Caco-2 (cell line): ENCODE measurements around the gene SCFD2. TPM values are rescaled to one million over a fixed set of nuclear protein-coding genes. Genes with fewer than 3 reads are reported as not detected.

ENCODE experiments used
- BruUV-seq: library from RNA; stranded (reverse); fragments of 400-500 nt; replicated peaks from 2 replicates; lab custom pipeline; 2021; lab: Mats Ljungman, UMichigan
- CTCF ChIA-PET: fragments of 300-600 bp; sonication (Branson Sonifier 250); formaldehyde crosslinking; loops from one replicate; lab custom pipeline; 2022; ENCODE audit warnings: antibody characterized with exemption; lab: Charles Lee
- POLR2A ChIA-PET: fragments of 300-600 bp; sonication (Branson Sonifier 250); formaldehyde crosslinking; loops from one replicate; lab custom pipeline; 2022; ENCODE audit warnings: antibody characterized with exemption; lab: Charles Lee
- DNase-seq, 2 experiments: peaks; one replicate each; pipeline versions ENCODE4 v3.0.0 to v3.0.0-alpha.2; 2020 to 2022
- H3K27me3 ChIP-seq: replicated peaks from 2 replicates; pipeline ENCODE4 v1.6.0; 2011; ENCODE audit warnings: low read length; ENCODE audit not compliant: control insufficient read depth, insufficient read depth
- H3K36me3 ChIP-seq: 2 replicates; pipeline ENCODE4 v1.5.1; 2011; ENCODE audit warnings: low read length; ENCODE audit not compliant: control insufficient read depth, insufficient read depth
- H3K4me1 ChIP-seq: fragments of 250-450 bp; sonication (Bioruptor Pico); 2 replicates; pipeline ENCODE4 v1.5.1; 2020; ENCODE audit warnings: mild to moderate bottlenecking
- H3K4me3 ChIP-seq: 2 replicates; pipeline ENCODE4 v1.5.1; 2011; ENCODE audit warnings: low read depth, mild to moderate bottlenecking, control low read depth, low read length
- H3K9me3 ChIP-seq: fragments of 250-450 bp; sonication (Bioruptor Pico); 2 replicates; pipeline ENCODE4 v1.5.1; 2020; ENCODE audit warnings: mild to moderate bottlenecking, moderate library complexity
- H3K27ac Mint-ChIP-seq: one replicate; pipeline ENCODE4 v1.8.0; 2022; ENCODE audit warnings: mixed read lengths; ENCODE audit not compliant: unreplicated experiment
- H3K27me3 Mint-ChIP-seq: one replicate; pipeline ENCODE4 v1.8.0; 2022; ENCODE audit warnings: mixed read lengths; ENCODE audit not compliant: insufficient read depth, unreplicated experiment
- H3K36me3 Mint-ChIP-seq: one replicate; pipeline ENCODE4 v1.8.0; 2022; ENCODE audit warnings: mild to moderate bottlenecking, mixed read lengths; ENCODE audit not compliant: insufficient read depth, unreplicated experiment
- H3K4me1 Mint-ChIP-seq: one replicate; pipeline ENCODE4 v1.8.0; 2022; ENCODE audit warnings: low read depth, mixed read lengths; ENCODE audit not compliant: unreplicated experiment
- H3K4me3 Mint-ChIP-seq: one replicate; pipeline ENCODE4 v1.8.0; 2022; ENCODE audit warnings: mild to moderate bottlenecking, moderate library complexity, mixed read lengths; ENCODE audit not compliant: unreplicated experiment
- H3K9me3 Mint-ChIP-seq: one replicate; pipeline ENCODE4 v1.8.0; 2022; ENCODE audit warnings: mixed read lengths; ENCODE audit not compliant: unreplicated experiment
- intact Hi-C: fragments of 100-400 bp; cut with micrococcal nuclease; formaldehyde crosslinking; loops from one replicate; pipeline ENCODE4 v1.10.0; 2022; ENCODE audit not compliant: unreplicated experiment
- total RNA-seq: library from RNA; stranded (reverse); gene quantifications from 2 replicates; pipeline ENCODE4 v1.2.3, GENCODE V29; 2022
- TF ChIP-seq, protein P1 (sequence below), 2 experiments: fragments of 200-600 bp in 1 of 2; IDR thresholded peaks; 1 replicate in 1 of 2; 2 replicates in 1 of 2; pipeline versions ENCODE4 v1.5.1 to v1.8.0; 2011 to 2022; ENCODE audit warnings: antibody characterized with exemption in 1 of 2, control low read depth in 1 of 2, inconsistent platforms in 1 of 2, low read depth in 1 of 2, low read length in 1 of 2, mild to moderate bottlenecking in 1 of 2, moderate library complexity in 1 of 2; ENCODE audit not compliant: insufficient read depth in 1 of 2, severe bottlenecking in 1 of 2, unreplicated experiment in 1 of 2

The SCFD2 gene
- total RNA-seq, 1 experiment from 2014 or later, result 12.2 TPM

- no peak overlapping the region for H3K27ac Mint-ChIP-seq
- no peak overlapping the region for H3K4me3 ChIP-seq
- TF ChIP-seq, protein P1, sequence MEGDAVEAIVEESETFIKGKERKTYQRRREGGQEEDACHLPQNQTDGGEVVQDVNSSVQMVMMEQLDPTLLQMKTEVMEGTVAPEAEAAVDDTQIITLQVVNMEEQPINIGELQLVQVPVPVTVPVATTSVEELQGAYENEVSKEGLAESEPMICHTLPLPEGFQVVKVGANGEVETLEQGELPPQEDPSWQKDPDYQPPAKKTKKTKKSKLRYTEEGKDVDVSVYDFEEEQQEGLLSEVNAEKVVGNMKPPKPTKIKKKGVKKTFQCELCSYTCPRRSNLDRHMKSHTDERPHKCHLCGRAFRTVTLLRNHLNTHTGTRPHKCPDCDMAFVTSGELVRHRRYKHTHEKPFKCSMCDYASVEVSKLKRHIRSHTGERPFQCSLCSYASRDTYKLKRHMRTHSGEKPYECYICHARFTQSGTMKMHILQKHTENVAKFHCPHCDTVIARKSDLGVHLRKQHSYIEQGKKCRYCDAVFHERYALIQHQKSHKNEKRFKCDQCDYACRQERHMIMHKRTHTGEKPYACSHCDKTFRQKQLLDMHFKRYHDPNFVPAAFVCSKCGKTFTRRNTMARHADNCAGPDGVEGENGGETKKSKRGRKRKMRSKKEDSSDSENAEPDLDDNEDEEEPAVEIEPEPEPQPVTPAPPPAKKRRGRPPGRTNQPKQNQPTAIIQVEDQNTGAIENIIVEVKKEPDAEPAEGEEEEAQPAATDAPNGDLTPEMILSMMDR (IDR thresholded peaks at IDR 0.05; ENCODE audit: insufficient read depth in 1 of 2, low read depth in 1 of 2, low read length in 1 of 2, severe bottlenecking in 1 of 2, unreplicated experiment in 1 of 2), result no peak
- no peaks in the 10 kb centered on the region for H3K4me1 ChIP-seq
- H3K27me3 Mint-ChIP-seq, result no peaks in the 10 kb centered on the region
- no peaks in the 10 kb centered on the region for H3K36me3 ChIP-seq
- peaks cover 5% of the 10 kb centered on the region for H3K36me3 Mint-ChIP-seq
- no peak for DNase-seq
- H3K27me3 ChIP-seq, result no peaks in the 10 kb centered on the region
- BruUV-seq, result no TSS peak
- no peaks in the 10 kb centered on the region for H3K4me1 Mint-ChIP-seq
- no peak overlapping the region for H3K4me3 Mint-ChIP-seq
- no peaks in the 10 kb centered on the region for H3K9me3 ChIP-seq
- CTCF ChIA-PET, result no interaction called here
- intact Hi-C loops, result no loop called here
- H3K9me3 Mint-ChIP-seq, result no peaks in the 10 kb centered on the region
- POLR2A ChIA-PET, result no interaction called here
Measured at GRCh38 chr4:52998413-52998812, 367.4 kb downstream of the SCFD2 start.

DNA sequence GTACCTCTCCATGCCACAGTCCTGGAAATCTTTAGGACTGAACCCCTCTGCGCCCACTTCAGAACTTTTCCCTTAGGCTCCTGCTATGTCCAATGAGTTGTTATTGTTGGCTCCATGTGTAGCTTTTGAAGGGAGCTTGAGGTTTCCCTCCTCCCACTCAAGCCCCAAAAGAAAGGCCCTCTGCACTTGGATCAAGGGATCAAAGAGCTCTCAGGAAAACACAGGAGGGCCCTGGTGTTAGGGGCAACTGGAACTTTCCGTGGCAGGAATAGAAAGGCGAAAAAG, 368.8 kb downstream of the SCFD2 start:
- POLR2A ChIA-PET, result no interaction called here
- CTCF ChIA-PET, result no interaction called here
- BruUV-seq, result no TSS peak
- Mint-ChIP-seq H3K4me3 (no peak overlapping the region), H3K27me3 (no peaks in the 10 kb centered on the region), H3K36me3 (peaks cover 5% of the 10 kb centered on the region), H3K27ac (no peak overlapping the region), H3K4me1 (no peaks in the 10 kb centered on the region), H3K9me3 (no peaks in the 10 kb centered on the region)
- Histone ChIP-seq H3K9me3 (no peaks in the 10 kb centered on the region), H3K27me3 (no peaks in the 10 kb centered on the region), H3K4me3 (no peak overlapping the region), H3K4me1 (no peaks in the 10 kb centered on the region), H3K36me3 (no peaks in the 10 kb centered on the region)
- no peak for DNase-seq
- intact Hi-C loops, result no loop called here
- TF ChIP-seq, protein P1 (IDR thresholded peaks at IDR 0.05; ENCODE audit: insufficient read depth in 1 of 2, low read depth in 1 of 2, low read length in 1 of 2, severe bottlenecking in 1 of 2, unreplicated experiment in 1 of 2), result no peak

DNA sequence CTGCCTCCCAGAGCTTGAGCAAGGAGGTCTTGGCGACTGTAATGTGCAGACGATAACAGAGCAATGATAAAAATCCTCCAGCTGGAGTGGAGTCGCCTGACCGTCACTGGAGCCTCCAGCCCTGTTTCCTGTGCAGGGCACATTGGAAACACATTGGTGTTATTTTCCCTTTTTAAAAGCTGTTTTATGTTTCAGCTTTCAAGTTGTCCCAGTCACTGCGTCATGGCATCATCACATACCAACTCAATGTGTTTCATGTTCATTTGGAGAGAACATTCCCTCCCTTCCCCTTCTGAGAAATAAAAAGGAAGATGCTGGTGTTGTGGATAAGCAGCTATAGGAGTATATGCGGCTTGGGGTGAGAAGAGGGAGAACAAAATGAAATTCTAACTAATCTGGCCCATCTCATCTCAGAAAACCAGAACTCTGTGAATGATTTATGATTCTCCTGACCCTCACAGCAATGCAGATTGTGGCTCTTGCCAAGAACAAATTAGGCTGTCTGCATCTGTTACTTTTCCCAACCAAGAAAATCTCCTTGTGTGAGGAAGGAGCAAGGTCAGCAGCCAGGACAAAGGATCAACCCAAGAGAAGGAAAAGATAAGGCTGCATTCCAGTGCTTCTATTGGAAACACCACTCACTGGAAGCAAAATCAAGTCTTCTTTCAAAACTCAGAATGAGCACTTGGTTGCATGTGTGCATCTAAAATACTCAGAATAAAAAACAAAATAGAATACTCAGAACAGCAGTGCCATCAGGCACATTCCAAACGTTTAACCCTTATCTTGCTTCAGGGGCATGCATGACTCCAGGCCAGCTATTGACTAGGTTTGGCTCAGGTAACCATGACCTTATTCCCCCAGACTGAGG, 369.4 kb downstream of the SCFD2 start:
- H3K9me3 ChIP-seq, result no peaks in the 10 kb centered on the region
- BruUV-seq, result no TSS peak
- H3K4me3 ChIP-seq, result no peak overlapping the region
- H3K36me3 Mint-ChIP-seq, result peaks cover 5% of the 10 kb centered on the region
- ChIA-PET CTCF (no interaction called here), POLR2A (no interaction called here)
- DNase-seq, result no peak
- TF ChIP-seq, protein P1 (IDR thresholded peaks at IDR 0.05; ENCODE audit: insufficient read depth in 1 of 2, low read depth in 1 of 2, low read length in 1 of 2, severe bottlenecking in 1 of 2, unreplicated experiment in 1 of 2), result no peak
- H3K9me3 Mint-ChIP-seq, result no peaks in the 10 kb centered on the region
- H3K4me3 Mint-ChIP-seq, result no peak overlapping the region
- H3K27me3 ChIP-seq, result no peaks in the 10 kb centered on the region
- no peaks in the 10 kb centered on the region for H3K36me3 ChIP-seq
- H3K4me1 Mint-ChIP-seq, result no peaks in the 10 kb centered on the region
- no peaks in the 10 kb centered on the region for H3K4me1 ChIP-seq
- intact Hi-C loops, result no loop called here
- no peak overlapping the region for H3K27ac Mint-ChIP-seq
- no peaks in the 10 kb centered on the region for H3K27me3 Mint-ChIP-seq
